ENCODE results near the gene GMCL2. TPM values are rescaled to one million over a fixed set of nuclear protein-coding genes. Genes with fewer than 3 reads are reported as not detected.
A peak's percentile ranks its signal among the peaks of the same experiment; 100 is the strongest.

The GMCL2 gene
- total and polyA plus RNA-seq, 8 donors, result 0.06 TPM; not detected in 7

GRCh38 chr5:178180141-178180863 lies 6.9 kb downstream of the GMCL2 start:
- Histone ChIP-seq H3K4me3 (no peak overlapping the region), H3K4me1 (peaks cover 0 to 6% of the 10 kb centered on the region in 2 donors), H3K9me3 (no peaks in the 10 kb centered on the region), H3K27ac (no peak overlapping the region), H3K27me3 (no peaks in the 10 kb centered on the region), H3K36me3 (no peaks in the 10 kb centered on the region)
- TF ChIP-seq CTCF (IDR thresholded peaks at IDR 0.05), result no peak
- intact Hi-C loops (cut with DNase I), result no loop called here
- ATAC-seq (no peak), DNase-seq (no peak)

DNA sequence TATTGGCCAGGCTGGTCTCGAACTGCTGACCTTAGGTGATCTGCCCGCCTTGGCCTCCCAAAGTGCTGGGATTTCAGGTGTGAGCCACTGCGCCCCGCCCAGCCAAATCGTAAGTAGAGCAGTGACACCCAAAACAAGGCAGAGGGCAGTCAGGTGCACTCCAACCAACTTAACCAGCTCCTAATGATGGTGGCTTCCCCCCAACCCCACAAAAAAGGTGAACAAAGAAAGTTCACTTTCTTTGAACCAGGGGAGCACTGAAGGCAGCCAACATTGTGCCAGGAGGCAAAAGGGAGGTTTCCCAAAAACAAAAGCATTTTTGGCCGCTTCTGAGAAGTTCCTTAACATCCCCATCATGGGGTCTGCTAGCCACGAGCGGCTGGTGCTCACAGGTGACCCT lies 9.6 kb downstream of the GMCL2 start:
- intact Hi-C loops (cut with DNase I), result no loop called here
- no peaks in the 10 kb centered on the region for H3K36me3 ChIP-seq
- no peak for TF ChIP-seq CTCF (IDR thresholded peaks at IDR 0.05)
- no peaks in the 10 kb centered on the region for H3K9me3 ChIP-seq
- H3K4me1 ChIP-seq, result peaks cover 0 to 6% of the 10 kb centered on the region in 2 donors
- ATAC-seq (no peak), DNase-seq (no peak)
- H3K27ac ChIP-seq, result no peak overlapping the region
- H3K4me3 ChIP-seq, result no peak overlapping the region
- H3K27me3 ChIP-seq, result no peaks in the 10 kb centered on the region

DNA sequence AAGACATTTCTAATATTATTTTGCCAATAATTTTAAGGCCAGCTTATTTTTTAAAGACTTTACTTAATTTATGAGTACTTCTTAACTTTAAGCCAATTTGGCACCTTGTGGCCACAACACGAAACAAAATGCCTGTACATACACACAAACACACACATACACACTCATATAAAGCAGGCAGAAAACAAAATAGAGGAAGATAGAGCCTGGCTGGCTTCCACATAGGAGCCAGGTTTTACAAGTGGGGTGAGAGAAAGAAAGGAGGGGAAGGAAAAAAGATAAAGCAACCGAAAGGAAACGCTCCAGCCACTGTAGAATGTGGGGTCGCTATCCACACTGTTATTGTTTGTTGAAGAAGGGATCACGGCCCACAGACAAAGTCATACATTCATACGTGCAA lies 10.4 kb downstream of the GMCL2 start:
- intact Hi-C loops (cut with DNase I), result no loop called here
- Histone ChIP-seq H3K36me3 (no peaks in the 10 kb centered on the region), H3K9me3 (no peaks in the 10 kb centered on the region), H3K4me1 (no peaks in the 10 kb centered on the region), H3K4me3 (no peak overlapping the region), H3K27me3 (no peaks in the 10 kb centered on the region), H3K27ac (no peak overlapping the region)
- DNase-seq, result no peak
- ATAC-seq, result no peak
- TF ChIP-seq CTCF (IDR thresholded peaks at IDR 0.05), result no peak

GRCh38 chr5:178174456-178174855 lies 12.7 kb downstream of the GMCL2 start:
- ATAC-seq (no peak), DNase-seq (peak in 2 of 4 donors; percentile 23 to 69)
- H3K36me3 ChIP-seq, result no peaks in the 10 kb centered on the region
- no peak for TF ChIP-seq CTCF (IDR thresholded peaks at IDR 0.05)
- intact Hi-C loops (cut with DNase I), result no loop called here
- no peaks in the 10 kb centered on the region for H3K9me3 ChIP-seq
- H3K27ac ChIP-seq, result no peak overlapping the region
- no peak overlapping the region for H3K4me3 ChIP-seq
- no peaks in the 10 kb centered on the region for H3K4me1 ChIP-seq
- no peaks in the 10 kb centered on the region for H3K27me3 ChIP-seq

GRCh38 chr5:178170455-178170854 lies 16.7 kb downstream of the GMCL2 start:
- ATAC-seq (no peak), DNase-seq (no peak)
- TF ChIP-seq CTCF (IDR thresholded peaks at IDR 0.05), result no peak
- H3K4me3 ChIP-seq, result no peak overlapping the region
- peaks cover 0 to 9% of the 10 kb centered on the region in 2 donors for H3K27me3 ChIP-seq
- H3K36me3 ChIP-seq, result no peaks in the 10 kb centered on the region
- no peaks in the 10 kb centered on the region for H3K4me1 ChIP-seq
- intact Hi-C loops (cut with DNase I), result no loop called here
- no peak overlapping the region for H3K27ac ChIP-seq
- no peaks in the 10 kb centered on the region for H3K9me3 ChIP-seq
